RPMI7951 (cell line): ENCODE data around the gene MIPEP. TPM values are rescaled to one million over a fixed set of nuclear protein-coding genes. Genes with fewer than 3 reads are reported as not detected.

Experiments
- DNase-seq: peaks from one replicate; pipeline ENCODE4 v3.0.0-alpha.2; 2012; ENCODE audit warnings: low read depth
- total RNA-seq: library from RNA; depleted of rRNA; stranded (reverse); fragments of >200 nt; shearing (Covaris generic); gene quantifications from 2 replicates; pipeline ENCODE4 v1.2.3, GENCODE V29; 2014

MIPEP gene
- total RNA-seq, 1 experiment from 2014 or later: 14.1 TPM

DNA sequence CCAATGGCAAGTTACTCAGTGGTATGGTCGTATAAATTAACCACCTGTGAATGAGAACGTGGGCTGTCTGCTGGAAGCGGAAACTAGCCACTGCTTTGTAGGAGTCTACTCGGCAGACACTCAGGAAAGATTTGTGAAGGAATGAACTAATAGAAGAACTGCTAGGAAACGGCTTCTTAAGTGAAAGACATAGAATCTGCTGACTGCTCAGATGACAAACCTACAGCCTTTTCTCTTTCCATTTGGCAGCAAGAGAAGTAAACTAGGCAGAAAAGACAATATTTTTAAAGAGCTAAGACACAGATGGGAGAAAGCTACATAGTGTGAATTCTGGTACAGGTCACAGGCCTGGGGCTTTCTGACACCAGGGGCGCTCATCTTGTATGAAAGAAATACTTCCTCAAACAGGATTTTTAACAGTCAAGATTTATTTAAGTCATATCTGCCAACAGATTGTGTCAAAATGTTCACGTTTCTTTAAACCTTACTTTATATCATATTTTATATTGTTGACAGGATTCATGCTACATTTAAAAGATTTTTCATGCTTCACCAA lies 78.4 kb downstream of the MIPEP start:
- DNase-seq: no peak

DNA sequence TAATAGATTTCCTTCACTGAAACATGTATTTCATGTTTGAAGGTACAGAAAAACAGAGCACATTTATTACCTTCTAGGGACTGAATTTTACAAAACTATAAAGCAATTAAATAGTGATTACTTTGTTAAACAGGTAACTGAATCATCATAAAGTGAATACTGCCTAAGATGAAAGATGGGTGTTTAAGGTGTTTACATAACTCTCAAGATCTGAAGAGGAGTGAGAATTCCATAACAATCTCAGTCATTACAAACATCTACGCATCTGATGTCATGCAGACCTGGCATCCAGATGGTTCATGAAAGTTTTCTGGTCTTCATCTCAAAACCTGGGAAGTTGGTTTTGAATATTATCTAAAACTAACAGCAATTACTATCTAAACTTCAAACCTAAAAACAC lies 80.4 kb downstream of the MIPEP start:
- no peak for DNase-seq

DNA sequence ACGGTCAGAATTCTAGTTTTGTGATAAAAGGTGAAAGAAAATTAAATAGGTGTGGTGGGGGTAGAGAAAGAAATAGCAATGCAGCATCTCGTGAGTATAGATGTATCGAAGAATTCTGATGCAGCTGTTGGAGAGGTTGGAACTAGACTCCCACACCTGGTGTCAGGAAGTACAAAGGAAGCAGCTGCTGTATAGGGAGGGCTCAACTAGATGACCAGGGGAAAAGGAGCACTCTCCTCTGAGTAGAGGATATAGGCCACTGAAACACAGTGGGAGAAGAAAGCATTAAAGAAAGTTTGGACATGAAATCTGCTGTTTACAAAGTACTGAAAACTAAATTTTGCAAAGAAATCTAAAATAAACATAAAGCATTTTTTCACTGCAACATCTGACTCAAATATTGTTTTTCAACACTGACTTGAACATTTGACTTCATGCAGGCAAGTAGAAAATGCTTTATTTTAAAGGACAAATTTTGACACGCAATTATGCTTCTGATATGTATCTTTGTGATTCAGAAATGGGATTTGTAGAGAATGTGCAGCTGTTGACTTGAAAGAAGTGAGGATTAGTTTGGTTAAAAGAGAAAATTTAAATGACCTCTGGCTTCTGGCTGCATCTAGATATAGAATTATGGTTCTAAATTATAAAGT lies 82.2 kb downstream of the MIPEP start:
- DNase-seq: no peak

DNA sequence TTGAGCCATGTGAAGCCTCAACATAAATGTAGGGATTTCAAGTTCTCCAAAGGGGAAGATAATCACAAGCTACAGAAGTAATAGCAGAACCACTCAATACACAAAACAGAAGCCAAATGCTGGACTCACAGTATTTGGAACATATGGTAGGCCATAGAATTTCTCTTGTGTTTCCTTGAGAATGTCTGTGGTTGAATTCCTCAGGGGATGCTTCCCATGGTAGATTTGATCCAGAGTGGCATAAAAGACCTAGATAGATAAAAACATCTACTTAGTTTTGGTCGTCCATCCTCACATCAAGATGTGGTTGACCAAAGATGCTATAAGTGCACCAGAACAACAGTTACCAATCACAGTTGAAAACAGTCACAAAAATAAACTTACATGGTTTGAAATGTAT lies 83.4 kb downstream of the MIPEP start:
- no peak for DNase-seq

DNA sequence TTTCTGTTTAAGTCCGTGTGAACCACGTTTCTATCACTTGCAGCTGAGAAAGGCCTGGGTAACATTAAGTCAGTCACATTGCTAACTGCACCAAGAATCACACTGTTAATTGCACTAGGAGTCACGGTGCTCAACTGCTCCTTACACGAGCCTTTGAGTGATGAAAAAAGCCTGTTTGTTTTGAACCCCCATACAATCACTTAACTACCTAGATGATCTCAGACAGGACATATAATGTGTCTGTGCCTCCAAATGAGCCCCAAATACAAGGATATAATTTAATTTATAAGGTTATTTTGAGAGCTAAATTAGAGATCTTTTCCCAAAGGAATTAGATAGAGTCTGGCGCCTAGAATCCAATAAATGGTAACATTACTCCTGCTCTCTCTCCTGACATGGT lies 84.1 kb downstream of the MIPEP start:
- no peak for DNase-seq

DNA sequence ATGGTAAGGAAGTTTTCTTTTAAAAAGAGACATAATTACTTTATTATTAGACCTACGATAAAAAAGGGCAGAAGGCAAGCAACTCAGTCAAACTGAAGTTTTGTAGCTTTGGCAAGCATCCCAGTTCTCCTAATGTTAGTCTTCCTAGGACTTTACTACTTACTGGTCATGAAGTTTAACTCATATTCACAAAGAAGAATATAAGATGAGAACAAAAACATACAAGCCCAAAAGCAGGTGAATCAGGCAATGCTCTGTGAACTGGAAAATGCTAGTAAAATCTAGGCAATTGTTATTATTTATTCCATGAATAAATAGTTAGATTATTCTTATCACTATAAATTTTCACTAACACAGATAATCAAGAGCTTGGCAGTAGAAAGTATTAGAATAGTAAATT lies 85.0 kb downstream of the MIPEP start:
- no peak for DNase-seq

DNA sequence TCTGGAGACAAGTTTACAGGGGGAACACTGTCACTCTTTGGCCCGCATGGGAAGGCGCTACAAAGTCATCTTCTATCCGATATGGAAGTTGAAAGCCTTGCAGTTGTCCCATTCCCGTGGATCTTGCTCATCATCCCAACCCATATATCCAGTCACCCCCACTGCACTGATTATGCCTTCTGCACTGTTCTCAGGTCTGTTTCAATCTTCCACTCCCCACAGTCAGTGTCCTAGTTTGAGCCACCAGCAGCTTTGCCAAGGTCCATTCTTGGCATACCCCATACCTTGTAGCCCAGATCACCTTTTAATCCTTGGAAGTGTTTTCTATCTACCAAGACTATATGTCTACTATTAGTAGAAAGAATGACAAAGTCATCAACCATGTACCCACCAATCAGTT lies 88.1 kb downstream of the MIPEP start:
- DNase-seq: no peak

DNA sequence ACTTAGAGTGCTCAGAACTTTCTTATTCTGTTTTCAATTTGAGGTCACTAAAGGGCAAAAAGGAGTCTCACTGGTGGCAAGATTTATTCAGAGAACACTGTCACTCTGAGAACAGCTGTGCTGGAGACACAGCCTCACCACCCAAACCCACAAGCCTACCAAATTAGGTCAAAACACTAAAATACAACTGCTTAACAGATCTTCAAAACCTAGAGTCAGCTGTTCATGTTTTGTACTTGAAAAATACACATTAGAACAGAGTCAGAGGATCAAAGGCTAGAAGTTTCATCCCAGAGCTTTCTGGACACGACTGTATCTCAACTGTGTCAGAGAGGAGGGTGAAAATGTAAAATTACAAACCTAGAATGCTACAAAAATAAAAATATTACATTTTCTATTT lies 89.3 kb downstream of the MIPEP start:
- no peak for DNase-seq

DNA sequence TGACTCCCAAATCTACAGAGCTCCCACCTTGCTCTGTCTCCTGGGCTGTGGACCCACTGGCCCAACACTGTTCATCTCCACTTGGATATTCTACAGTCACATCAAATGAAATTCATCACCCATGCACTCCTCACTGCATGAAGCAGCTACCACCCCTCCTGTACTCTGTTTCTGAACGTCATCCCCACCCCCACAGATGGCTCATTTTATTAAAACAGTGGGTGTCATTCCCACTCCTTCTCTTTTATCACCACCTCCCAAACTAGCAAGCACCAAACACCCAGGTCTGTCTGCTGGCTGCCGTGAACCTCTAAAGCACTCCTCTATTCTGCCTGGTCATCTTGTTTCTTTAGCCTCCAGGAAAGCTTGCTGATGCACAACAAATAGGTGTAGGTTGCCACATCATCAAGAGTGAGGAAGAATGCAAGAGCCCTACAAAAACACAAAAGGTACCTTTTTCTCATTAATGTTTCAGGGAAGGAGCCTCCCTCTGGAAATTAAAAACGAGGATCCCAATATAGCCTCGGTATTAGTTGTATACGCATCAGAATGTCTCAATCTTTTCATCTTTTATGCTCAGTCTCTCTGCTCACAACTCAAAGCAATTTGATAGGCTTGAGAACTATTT lies 91.8 kb downstream of the MIPEP start:
- no peak for DNase-seq

DNA sequence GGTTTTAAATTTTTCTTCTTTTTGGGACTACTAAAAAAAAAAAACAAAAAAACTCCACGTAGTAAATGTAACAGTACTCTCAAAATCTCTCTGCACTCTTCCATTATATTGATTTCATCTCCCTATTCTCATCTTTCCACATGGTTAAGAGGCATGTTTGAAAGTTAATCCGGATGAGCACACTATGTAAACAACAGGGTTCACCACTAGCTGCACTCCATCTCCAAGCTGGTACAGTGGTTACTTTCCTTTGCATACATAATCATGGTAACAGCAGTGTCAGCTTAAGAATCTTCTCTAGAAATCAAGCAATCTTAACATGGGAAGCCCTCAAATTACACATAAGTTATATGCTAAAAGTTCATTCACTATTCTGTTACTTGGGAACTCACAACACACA lies 92.6 kb downstream of the MIPEP start:
- no peak for DNase-seq

DNA sequence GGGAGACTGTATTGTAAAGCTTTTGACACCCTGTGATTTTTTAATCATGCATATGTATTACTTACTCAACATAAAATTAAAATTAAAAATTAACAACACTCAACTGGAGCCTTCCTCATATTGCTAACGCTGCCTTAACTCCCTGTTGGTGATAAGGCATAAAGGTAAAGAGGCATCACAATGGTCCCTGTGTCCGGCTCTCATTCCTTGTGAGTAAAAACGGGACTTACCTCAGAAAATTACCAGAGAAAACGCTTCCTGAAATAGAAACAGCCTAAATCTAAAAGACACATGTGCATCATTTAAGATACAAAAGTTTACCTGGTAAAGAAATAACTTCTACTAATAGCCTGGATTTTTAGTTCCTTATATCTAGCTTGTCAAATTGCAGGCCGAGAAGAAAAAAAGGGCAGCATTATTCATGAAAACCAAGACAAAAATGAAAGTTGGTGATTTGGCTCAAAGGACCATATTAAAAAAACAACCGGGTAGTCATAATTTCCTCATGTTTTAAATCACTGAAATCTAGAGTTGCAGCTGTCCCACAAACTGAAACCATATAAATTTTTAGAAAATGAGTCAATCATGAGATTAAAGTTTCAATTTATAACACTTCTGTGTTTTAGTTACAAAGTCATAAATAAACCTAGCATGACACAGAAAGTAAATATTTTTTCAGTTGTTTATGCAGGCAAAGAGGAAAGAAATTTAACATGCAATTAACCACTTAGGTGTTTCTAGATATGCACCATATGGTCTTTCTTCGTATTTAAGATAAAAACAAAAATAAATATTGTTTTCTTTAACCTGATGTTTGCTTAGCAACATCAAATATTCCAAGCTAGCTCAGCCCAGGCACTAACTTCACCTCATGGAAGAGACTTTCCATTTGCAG lies 94.7 kb downstream of the MIPEP start:
- peak; percentile 47 for DNase-seq

DNA sequence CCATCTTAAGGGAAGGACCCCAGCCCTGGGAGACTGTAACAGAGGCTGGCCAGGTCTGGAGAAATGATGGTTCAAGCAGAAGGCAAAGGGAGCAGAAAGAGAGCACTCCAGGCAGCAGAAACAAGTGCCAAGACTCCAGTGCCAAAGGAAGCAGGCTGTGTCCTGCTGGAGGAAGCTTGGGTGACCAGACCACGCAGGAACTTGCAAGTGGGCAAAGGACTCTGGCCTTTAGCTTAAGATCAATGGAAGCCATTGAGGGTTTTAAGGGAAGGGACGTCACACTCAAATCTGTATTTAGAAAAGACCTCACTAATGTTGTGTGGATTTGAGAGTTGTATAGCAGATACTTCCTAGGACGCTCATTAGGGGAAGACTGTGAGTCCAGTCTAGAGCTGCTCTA lies 95.5 kb downstream of the MIPEP start:
- no peak for DNase-seq

DNA sequence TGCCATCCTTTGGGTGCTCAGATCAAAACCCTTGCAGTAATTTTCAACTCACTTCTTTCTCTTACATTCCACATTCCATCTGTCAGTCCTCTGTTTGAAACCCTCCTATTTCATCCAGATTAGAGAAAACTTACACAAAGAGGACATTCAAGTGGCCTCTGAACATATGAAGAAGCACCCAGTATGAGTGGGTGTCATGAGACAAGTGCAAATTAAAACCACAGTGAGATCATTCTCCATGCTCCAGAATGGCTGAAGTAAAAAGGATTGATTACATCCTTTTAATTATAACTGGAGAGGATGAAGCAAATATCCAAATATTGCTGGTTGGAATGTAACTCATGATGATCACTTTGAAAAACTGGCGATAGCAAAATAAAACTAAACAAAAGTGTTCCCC lies 96.5 kb downstream of the MIPEP start:
- DNase-seq: peak; percentile 11

DNA sequence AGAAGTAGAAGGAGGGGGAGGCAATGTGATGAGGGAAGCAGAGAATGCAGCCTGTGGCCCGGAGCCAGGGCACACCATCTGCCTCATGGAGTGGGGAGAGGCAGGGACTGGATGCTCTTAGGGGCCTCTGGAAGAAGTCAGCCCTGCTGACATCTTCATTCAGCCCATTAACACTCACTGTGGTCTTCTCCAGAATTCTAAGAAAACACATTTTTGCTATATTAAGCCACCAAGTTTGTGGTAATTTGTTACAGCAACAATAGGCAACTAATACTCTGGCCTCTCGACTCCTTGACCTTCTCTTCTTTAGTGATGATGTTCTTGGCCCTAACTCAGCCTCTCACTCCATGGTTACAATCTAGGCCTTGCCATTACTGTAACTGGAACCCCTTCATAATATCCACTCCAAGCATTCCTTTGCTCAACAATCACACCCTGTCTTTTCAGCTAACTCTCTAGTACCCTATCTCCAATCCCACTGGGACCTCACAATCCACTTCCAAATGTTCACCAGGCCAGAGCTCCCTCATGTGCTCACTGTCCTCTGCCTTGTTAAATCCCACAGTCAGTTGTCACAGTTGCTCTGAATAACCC lies 98.5 kb downstream of the MIPEP start:
- DNase-seq: peak; percentile 16

DNA sequence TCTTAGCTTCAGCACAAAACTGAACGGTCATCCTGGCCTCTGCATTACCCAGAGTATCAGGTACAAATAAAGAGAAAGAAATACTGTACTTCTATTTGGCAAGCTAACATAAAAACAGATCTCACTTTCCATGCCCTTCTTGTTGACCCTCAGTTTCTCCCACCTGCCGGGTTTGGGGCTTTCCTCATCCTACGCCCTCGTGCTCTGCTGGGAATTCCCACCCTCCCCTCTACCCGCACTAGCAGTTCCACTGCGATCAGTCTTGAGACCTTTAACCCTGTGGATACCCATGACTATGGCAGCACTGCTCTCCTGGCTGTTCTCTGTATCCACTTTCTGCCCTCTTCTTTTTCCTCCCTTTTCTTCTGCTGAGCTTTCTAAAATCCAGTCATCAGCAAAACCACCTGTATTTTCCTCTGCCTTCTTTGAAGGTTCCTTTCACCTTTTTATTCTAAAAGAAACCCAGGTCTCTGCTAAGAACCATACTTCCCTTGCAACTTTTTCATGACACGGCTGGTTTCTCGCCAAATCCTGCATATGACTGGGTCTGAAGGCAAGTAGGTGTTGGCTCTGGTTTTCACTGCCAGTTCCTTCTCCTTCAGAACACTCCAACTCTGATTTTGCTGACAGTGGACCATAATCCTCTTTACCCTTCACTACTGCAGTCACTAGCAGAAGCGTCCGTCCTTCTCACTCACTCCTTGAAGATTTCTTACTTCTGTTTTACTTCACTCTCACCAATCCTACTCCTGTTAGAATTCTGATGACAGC lies 99.4 kb downstream of the MIPEP start:
- DNase-seq: no peak

DNA sequence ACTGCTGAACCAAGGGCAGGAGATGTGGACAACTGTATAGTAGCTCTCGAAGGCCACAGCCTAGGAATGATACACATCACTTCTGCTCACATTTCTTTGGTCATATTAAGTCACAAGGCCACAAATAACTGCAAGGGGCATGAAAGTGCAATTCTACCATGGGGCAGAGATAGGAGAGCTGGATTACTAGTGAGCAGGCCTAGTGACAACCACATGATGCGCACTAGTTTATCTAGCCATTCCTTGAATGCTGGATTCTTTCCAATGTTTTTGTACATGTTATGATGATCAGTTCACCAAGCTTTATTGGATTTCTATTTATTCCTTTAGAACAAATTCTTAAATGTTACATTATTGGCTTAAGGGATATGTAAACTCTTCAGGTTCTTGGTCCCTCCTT lies 100.7 kb downstream of the MIPEP start:
- no peak for DNase-seq

DNA sequence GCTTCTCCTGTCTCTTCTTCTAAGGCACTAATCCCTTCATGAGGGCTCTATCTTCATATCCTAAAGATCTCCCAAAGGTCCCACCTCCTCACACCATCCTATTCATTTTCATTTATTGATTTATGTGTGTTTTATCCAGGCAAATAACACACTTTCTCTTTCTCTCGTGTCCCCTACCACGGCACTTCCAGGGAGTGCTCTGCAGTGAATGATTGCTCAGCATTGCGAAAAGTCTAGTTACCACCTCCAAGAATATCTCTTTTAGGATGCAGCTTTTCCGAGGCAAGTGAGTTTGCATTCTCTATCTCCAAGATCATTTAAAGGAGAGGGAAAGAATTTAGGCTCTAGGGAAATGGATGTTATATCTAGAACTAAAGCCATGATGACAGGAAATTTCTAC lies 101.7 kb downstream of the MIPEP start:
- no peak for DNase-seq

DNA sequence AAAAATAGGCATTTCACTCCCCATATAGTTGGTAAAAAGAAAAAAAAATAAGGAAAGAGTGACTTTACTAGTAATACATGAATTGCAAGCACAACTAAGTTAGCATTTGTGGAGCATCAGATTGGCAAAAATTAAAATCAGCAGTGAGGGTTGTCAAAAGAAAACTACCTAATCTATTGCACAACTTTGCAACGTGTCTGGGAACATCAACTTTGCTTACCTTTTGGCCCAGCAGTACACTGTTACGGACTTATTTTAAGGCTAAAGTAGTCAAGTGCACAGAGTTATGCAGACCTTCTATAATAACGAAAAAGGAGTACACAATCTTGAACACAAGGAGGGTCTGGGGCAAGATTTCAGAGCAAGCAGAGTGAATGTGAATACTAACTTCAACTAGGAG lies 102.6 kb downstream of the MIPEP start:
- no peak for DNase-seq

DNA sequence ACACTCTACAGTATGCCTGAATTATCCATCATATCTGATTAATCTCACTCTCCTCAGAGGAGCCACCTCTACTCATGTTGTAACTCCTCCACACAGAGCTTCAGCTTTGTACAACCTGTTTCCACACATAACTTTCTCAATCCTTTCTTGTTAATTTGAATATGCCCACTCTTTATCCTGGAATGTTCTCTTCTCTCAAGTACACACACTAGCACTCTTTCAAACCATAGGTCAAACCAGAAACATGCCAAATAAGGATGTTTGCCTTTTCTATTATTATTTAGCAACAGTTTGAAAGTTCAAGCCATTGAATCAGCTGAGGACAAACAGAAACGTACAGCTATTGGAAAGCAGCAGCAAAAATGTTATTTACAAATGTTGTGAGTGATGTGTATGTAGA lies 110.3 kb downstream of the MIPEP start:
- no peak for DNase-seq

DNA sequence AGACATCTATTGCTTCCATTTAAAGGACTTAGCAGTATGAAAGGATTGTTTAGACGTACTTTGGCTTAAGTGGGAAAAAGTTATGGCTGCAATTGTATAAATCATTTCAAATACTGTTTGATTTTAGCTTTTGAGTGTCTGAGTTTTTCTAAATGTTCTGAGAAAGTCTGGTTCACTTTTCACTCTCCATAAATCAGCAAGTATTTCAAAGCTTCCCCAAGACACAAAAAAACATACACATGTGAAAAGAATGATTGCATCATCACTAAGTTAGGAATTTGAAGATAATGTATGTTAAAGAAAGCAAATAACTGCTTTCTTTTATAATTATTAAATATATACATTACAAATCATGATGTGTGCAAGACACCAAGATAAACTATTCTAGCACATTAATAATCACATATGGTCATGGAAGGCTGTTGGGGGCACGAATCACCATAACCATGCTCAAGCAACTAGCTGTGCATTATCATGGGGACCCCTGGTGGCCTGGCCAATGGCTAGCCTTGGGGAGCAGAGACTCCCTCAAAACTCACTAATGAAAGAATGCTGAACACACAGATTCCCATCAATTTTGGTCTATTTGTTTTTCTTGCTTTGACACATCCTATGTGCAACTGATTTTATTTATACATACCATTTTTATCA lies 111.1 kb downstream of the MIPEP start:
- peak; percentile 11 for DNase-seq

DNA sequence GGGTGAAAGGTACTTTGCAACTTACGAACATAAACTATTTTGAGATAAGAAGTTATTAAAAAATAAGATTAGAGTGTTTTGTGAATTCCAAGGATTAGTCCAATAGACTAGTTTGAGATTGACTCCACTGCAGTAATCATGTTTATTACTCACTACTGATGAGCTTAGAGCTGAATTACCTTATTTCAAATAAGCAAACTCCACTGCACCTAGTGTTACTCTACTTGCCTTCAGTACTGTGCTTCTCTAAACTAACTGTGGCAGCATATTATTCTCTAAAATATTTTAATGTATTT lies 111.7 kb downstream of the MIPEP start:
- no peak for DNase-seq
